NB4 (cell line): ENCODE results near the gene FUT4.
"Not testable (repeated sequence)": the region's sequence is repeated elsewhere in the genome, so short reads cannot be mapped to it uniquely, and the experiment has no call there.

ENCODE experiments used
- DNase-seq: peaks from one replicate; pipeline ENCODE4 v3.0.0; 2010; ENCODE audit warnings: low read depth
- H3K4me3 ChIP-seq: one replicate; pipeline ENCODE4 v1.5.1; 2011; ENCODE audit warnings: mild to moderate bottlenecking, low read depth, low read length, moderate library complexity
- MYC ChIP-seq: IDR thresholded peaks from 2 replicates; pipeline ENCODE4 v1.6.1; 2011; ENCODE audit warnings: low read depth, low read length
- POLR2A ChIP-seq: IDR thresholded peaks from 2 replicates; pipeline ENCODE4 v1.6.1; 2011; ENCODE audit warnings: mild to moderate bottlenecking; ENCODE audit not compliant: insufficient read length; ENCODE audit errors: extremely low read depth
- TF ChIP-seq, protein P1 (sequence below): IDR thresholded peaks from 2 replicates; pipeline ENCODE4 v1.6.1; 2011; ENCODE audit warnings: low read depth, low read length
- TF ChIP-seq, protein P2 (sequence below): IDR thresholded peaks from one replicate; pipeline ENCODE4 v1.5.1; 2012; ENCODE audit warnings: low read depth, low read length

The FUT4 gene

DNA sequence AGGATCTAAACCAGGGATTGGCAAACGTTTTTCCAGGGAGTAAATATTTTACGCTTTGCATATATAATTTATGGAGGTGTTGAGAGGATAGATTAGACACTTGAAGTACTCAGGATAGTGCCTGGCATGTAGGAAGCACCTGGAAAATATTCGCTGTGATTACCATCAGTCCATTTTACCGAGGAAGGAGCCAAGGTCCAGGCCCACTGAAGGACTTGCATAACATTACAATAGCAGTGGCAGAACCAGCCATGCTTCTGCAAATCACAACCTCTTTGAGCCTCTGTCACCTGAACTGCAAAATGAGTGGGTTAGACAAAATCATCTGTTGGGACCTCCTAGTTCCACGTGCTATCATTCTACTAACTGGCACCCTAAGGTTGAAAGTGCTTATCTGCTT is 5.4 kb downstream of the FUT4 start:
- peak overlapping the region; percentile 95 for H3K4me3 ChIP-seq
- TF ChIP-seq, protein P1, sequence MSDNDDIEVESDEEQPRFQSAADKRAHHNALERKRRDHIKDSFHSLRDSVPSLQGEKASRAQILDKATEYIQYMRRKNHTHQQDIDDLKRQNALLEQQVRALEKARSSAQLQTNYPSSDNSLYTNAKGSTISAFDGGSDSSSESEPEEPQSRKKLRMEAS, result peak; percentile 43; the same call in 1 of the 2 replicates
- TF ChIP-seq, protein P2, sequence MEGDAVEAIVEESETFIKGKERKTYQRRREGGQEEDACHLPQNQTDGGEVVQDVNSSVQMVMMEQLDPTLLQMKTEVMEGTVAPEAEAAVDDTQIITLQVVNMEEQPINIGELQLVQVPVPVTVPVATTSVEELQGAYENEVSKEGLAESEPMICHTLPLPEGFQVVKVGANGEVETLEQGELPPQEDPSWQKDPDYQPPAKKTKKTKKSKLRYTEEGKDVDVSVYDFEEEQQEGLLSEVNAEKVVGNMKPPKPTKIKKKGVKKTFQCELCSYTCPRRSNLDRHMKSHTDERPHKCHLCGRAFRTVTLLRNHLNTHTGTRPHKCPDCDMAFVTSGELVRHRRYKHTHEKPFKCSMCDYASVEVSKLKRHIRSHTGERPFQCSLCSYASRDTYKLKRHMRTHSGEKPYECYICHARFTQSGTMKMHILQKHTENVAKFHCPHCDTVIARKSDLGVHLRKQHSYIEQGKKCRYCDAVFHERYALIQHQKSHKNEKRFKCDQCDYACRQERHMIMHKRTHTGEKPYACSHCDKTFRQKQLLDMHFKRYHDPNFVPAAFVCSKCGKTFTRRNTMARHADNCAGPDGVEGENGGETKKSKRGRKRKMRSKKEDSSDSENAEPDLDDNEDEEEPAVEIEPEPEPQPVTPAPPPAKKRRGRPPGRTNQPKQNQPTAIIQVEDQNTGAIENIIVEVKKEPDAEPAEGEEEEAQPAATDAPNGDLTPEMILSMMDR, result no peak
- peak; percentile 28 for DNase-seq

DNA sequence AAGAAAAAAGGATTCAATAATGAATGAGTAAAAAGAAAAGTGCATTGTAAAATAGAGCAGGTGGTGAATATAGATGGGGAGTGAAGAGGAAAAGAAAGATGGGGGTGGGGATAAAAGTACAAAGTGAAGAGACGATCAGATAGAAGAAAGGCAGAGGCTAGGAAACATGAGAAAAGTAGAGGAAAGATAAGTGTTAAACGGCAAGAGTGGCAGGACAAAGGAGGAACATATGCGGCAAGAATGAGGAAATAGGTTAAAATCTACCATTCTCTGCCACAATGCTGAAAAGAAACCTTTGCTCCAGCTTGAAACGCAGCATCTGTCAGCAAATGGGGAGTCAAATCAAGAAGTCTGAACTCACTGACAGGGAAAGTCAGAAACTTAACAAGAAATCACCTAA is 6.8 kb downstream of the FUT4 start:
- TF ChIP-seq, protein P2, result no peak
- TF ChIP-seq, protein P1, result no peak
- TF ChIP-seq MYC (0 out of 2 replicates have a peak, but pooled peaks have one; percentile 14), POLR2A (no peak)
- DNase-seq, result peak; percentile 62
- peak overlapping the region; percentile 95 for H3K4me3 ChIP-seq

DNA sequence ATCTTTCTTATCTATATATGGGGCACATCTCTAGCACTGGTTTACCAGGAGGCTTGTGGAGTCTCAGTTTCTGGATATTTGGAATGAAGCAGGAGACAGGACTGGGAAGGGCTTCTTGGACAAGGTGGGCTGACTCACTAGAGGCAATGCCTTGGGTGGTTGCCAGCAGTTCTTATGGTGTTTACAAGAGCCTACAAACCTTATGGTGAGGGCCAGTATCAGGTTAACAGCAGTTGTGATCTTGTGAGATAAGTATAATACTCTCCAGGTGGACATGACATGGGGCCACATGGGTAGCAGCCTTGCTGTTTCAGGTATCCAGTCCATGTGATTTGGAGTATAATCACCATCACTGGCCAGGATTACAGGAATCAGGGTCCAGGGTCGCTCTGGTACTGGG is 10.2 kb downstream of the FUT4 start:
- peak; percentile 37 for DNase-seq
- H3K4me3 ChIP-seq, result no peak overlapping the region
- TF ChIP-seq, protein P2, result no peak
- no peak for TF ChIP-seq MYC
- TF ChIP-seq, protein P1, result no peak

DNA sequence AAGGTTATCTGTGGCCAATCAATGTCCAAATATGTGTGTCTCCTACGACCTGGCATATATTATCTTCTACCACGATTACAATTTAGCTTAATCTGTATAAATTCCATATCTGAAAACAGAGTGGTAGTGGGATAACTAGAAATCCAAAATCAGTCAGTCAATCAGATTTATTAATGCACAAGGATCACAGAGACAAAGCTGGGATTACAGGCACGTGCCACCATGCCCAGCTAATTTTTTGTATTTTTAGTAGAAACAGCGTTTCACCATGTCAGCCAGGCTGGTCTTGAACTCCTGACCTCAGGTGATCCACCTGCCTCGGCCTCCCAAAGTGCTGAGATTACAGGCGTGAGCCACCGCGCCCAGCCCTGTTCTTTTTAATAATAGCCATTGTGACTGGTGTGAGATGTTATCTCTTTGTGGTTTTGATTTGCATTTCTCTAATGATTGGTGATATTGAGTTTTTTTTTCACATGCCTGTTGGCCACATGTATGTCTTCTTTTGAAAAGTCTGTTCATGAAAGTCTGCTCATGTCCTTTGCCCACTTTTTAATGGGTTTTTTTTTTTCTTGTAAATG is 12.1 kb downstream of the FUT4 start:
- H3K4me3 ChIP-seq, DNase-seq: not testable (repeated sequence)

DNA sequence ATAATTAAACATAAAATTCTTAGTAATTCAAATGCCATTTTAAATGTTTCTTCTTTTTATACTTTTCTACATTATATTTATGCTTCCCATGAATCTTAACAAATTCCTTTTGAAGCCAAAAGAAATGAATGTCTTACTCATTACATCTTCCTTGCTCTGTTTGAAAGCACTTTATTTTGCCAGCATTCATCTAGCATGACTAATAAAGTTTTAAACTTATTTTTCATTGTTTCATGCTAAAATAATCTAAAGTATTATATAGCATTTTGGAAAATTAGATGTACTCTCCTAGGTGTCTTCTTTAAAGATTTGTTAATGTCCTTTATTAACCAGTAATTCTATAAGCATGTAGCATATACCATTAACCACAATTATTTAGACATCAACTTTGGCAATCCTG is 13.7 kb downstream of the FUT4 start:
- TF ChIP-seq MYC, result no peak
- no peak overlapping the region for H3K4me3 ChIP-seq
- DNase-seq, result no peak

DNA sequence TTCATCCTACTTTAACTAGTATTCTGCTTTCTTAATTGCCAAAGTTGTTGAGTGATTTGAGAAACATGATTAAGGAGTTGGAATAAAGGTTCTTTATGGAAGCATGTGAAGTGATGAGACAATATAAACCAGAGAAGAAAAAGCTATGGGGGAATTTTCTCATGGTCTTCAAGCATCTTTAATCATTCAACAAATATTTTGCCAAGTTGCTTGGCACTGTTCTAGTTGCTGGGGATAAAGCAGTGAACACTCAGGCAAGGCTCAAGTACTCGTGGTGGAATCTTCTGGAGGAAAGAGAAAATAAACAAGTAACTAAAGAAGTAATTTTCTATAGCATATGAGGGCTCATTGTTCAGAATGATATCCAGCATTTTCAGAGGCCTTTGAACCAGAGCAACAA is 14.3 kb downstream of the FUT4 start:
- TF ChIP-seq MYC, result no peak
- no peak for DNase-seq
- no peak overlapping the region for H3K4me3 ChIP-seq

DNA sequence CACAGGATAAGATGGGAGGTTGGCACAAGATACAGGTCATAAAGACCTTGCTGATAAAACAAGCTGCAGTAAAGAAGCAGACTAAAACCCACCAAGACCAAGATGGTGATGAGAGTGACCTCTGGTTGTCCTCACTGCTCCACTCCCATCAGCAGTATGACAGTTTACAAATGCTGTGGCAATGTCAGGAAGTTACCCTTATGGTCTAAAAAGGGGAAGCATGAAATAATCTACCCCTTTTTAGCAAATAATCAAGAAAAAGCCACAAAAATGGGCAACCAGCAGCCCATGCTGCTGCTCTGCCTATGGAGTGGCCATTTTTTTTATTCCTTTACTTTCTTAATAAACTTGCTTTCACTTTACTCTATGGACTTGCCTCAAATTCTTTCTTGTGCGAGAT is 14.7 kb downstream of the FUT4 start:
- peak; percentile 95 for DNase-seq
- TF ChIP-seq, protein P2, result no peak
- TF ChIP-seq, protein P1, result no peak; the same call in 1 of the 2 replicates
- TF ChIP-seq MYC, result peak; percentile 53
- H3K4me3 ChIP-seq, result no peak overlapping the region

DNA sequence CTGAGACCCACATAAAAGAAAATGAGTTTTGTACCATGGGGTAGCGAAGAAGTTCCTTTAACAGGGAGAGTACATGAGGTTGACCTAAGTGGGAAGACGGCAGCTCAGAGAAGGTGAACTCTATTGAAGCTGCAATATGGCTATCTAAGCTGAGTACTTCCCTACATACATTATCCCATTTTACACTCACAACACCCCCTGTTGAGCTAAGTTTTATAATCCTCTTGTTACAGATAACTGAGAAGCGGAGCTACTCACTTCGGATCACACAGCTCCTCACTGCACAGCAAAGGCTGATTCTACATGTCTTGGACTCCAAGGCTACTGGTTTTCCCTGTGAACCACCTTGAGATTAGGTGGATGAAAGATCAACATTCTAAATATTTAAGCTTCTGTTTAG is 15.2 kb downstream of the FUT4 start:
- H3K4me3 ChIP-seq, result peak overlapping the region; percentile 3
- TF ChIP-seq MYC, result no peak
- DNase-seq, result peak; percentile 43
